Pulmonary artery endothelial cell (primary cell): ENCODE data around the gene CLTC. TPM values are rescaled to one million over a fixed set of nuclear protein-coding genes. Genes with fewer than 3 reads are reported as not detected.
"Not testable (repeated sequence)": the region's sequence is repeated elsewhere in the genome, so short reads cannot be mapped to it uniquely, and the experiment has no call there.

ENCODE experiments used
- DNase-seq: peaks from one replicate; pipeline ENCODE4 v3.0.0-alpha.2; 2011; ENCODE audit warnings: low read depth, low spot score
- total RNA-seq: library from RNA; depleted of rRNA; stranded (reverse); fragments of >200 nt; gene quantifications from 2 replicates; pipeline ENCODE4 v1.2.3, GENCODE V29; 2014

The CLTC gene
- total RNA-seq, 1 donor from 2014 or later: 360 TPM

- DNase-seq: no peak
Observed at GRCh38 chr17:59633658-59634359, 14.1 kb downstream of the CLTC start.

DNA sequence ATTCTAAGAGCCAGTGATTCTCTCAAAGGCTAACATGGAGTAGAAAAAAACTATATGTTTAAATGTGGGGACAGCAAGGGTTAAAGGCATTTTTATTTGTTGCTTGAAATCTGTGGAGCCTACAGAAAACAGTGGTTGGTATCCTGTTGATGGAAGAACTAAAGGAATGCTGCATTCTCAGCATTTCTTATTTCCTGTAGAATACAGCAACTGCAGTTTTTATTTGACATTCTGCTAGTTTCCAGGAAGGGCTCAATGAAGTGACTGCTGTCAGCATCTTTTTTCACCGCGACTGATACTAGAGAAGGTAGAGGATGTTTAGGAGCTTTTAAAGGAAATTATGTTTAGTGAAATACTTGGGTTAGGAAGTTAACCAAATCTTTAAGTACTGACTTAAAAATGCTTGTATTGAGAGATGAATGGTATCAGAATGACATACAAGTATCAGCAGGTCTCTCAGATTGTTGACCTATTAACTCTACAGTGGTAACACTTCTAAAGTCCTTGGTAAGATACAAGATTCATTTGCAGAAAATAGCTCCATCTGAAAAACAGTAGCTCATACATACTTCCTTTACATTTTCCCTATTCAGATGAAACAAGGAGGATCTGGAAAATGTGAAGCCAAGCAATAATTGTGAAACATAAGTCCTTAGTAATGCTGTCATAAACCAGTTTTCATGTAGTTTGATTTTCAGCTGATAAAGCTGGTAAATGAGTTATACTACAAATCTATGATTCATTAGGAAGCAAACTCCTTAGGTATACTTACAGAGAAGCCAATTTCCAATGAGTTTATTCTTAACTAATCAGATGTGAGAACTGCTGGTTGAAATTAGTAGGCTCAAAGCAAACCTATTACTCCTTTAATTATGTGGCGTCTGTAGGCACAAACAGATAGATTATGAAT is 15.2 kb downstream of the CLTC start:
- DNase-seq: no peak

- DNase-seq: no peak
Observed at GRCh38 chr17:59637611-59638310, 18.1 kb downstream of the CLTC start.

DNA sequence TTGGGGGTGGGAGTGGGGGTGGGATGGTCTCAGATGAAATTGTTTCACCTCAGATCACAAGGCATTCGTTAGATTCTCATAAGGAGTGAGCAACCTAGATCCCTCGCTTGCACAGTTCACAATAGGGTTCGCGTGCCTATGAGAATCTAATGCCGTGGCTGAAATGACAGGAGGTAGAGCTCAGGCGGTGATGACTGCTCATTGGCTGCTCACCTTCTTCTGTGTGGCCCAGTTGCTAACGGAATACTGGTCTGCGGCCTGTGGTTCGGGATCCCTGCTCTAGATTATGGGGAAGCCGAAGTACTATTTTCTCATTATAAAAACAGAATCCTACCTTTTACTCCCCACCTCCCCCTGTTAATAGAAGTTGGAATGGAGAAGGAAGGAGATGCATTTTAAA is 18.9 kb downstream of the CLTC start:
- DNase-seq: no peak

GRCh38 chr17:59641799-59642484 is 22.2 kb downstream of the CLTC start:
- no peak for DNase-seq

GRCh38 chr17:59642565-59642964 is 22.9 kb downstream of the CLTC start:
- no peak for DNase-seq

DNA sequence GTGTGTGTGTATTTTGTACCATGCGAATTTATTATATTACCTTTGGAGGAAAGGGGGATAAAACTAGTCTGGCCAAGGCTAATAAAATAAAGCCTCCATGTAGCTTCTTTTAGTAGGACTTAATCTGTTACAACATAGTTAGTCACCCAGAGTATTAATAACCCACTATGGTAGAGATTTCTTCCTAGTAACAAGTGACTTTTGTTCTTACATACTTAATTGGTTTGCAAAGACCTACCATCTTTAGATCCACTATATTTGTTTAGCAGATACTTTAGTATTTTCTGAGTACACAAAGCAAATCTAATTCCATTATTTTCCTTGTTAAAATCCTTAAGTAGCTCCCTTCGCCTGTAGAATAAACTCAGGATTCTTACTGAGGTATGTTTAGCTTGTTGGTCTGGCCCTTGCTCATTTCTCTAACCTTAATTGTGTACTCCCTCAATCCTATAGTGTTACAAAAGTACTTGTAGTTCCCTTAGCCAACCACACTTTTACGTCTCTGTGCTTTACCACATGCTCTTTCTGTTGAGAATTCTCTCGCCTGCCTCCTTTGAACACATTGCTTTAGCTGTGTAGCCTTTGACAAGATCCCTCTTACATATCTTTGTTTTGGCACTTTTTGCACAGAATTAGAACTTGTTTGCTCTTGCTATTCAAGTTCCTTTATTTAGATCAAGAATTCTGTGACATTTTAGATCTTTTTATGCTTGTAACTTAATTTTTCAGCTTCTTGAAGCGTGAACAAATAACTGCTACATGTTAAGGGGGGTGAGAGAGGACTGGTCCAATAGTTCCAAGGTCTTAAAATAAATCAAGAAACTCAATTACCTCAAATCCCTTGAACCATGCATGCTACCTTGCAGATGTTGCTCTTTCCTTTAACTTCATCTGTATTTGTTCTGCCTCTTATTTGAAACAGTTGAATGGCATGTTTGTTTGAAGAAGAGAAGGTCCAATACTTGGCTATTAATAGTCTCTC is 23.8 kb downstream of the CLTC start:
- DNase-seq: no peak

DNA sequence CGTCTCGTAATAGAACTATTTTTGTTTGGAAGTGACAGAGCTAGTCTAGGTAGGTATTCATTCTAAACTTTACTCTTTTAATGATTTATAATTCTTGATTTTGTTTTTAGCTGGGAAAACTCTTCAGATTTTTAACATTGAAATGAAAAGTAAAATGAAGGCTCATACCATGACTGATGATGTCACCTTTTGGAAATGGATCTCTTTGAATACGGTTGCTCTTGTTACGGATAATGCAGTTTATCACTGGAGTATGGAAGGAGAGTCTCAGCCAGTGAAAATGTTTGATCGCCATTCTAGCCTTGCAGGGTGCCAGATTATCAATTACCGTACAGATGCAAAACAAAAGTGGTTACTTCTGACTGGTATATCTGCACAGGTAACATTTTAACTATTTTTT is 27.6 kb downstream of the CLTC start:
- DNase-seq: no peak

DNA sequence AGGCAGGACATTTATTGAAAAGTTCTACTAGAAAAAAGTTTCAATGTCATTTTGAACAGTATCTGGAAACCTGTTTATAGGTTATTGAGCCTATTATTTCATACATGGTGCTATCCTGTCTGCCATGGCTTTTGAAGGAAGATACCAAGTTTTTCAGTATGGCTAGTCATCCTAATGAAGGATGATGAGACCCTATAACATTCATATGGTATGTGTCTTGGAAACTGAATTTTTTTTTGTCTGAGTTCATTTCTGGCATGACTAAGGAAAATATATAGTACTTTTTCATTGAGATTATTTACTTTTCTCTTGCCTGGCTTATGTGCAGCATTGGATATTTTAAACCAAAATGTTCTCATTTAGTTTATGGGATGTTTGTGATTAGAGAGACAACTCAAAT is 30.2 kb downstream of the CLTC start:
- DNase-seq: no peak

DNA sequence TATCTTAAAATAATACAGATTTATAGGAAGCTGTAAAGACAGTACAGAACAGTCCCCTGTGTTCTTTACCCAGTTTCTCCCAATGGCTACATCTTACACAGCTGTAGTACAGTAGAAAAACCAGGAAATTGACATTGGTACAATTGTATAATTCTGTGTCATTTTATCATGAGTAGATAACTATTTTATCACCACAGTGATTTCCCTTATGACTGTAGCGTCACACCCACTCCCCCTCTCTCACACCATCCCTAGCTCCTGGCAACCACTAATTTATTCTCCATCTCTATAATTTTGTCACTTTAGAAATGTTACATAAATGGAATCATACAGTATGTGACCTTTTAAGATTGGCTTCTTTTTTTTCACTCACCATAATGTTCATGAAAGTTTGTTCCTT is 30.9 kb downstream of the CLTC start:
- no peak for DNase-seq

DNA sequence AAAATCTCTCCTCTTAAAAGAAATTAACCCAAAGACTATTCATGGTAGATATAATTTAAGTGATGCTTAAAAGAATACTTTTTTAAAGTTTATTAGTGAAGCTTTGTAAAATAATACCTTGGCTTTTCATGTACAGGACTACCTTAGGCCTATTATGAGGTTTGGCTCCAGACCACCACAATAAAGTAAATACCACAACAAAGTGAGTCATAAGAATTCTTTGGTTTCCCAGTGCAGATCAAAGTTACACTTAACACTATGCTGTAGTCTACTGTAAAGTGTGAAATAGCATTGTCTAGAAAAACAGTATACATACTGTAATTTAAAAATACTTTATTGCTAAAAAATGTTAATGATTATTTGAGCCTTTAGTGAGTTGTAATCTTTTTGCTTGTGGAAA is 31.7 kb downstream of the CLTC start:
- no peak for DNase-seq

DNA sequence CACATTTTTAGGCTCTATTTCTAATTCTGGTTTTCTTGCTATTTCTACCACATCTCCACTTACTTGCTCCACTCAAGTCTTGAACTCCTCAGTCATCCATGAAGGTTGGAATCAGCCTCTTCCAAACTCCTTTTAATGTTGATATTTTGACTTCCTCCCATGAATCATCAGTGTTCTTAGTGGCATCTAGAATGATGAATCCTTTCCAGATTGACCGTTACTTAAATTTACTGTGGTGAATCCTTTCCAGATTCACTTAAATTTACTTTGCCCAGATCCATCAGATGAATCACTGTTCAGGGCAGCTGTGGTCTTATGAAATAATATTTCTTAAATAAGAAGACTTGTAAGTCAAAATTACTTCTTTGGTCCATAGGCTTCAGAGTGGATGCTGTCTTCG is 32.4 kb downstream of the CLTC start:
- DNase-seq: no peak

GRCh38 chr17:59656624-59657023 is 36.9 kb downstream of the CLTC start:
- not testable (repeated sequence) for DNase-seq

GRCh38 chr17:59666235-59666634 is 46.5 kb downstream of the CLTC start:
- DNase-seq: no peak

- peak; percentile 82 for DNase-seq
Observed at GRCh38 chr17:59668816-59669215, 49.1 kb downstream of the CLTC start.

DNA sequence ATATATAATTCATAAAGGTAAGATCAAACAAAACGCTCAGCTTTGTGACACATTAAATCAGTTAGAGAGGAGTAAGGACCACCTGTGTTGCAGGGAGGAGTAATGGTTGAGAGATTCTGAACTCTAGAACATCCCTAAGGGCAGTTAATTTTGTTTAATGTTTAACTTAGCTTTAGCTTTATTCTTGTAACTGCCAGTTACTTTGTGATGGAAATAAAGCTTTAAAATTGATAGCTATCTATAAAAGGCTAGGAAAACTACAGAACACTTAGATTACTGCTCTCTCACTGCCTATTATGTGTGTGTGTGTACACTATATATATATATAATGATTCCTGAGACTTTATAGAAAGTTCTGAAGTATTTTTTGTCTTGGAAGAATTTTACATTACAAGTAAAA is 49.7 kb downstream of the CLTC start:
- no peak for DNase-seq

DNA sequence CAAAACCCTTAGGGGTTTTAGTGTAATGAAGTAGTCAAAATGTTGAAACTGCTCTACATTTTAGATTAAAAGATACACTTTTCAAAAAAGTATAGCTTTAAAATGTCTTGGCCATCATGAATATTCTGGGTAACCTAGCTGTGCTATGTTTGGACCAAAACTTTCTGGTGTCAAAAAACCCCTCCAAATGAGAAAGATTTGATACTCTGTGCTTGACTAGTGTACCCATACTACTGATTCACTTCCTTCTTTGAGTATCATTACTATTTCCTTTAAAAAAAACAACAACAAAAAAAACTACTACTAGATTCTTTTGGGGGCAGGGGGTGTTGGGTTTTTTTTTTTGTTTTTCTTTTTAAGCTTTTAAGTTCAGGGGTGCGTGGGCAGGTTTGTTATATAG is 50.2 kb downstream of the CLTC start:
- no peak for DNase-seq

GRCh38 chr17:59671386-59671785 is 51.7 kb downstream of the CLTC start:
- no peak for DNase-seq

GRCh38 chr17:59675231-59675630 is 55.5 kb downstream of the CLTC start:
- no peak for DNase-seq

DNA sequence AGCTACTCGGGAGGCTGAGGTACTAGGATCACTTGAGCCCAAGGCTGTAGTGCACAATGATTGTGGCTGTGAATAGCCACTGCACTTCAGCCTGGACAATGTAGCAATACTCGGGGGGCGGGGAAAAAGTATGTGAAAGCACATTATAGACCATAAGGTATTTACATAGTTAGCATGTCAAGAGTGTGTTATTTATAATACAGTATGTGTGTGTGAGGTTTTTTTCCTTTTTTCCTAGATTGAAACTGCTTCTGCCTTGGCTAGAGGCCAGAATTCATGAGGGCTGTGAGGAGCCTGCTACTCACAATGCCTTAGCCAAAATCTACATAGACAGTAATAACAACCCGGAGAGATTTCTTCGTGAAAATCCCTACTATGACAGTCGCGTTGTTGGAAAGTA is 57.0 kb downstream of the CLTC start:
- no peak for DNase-seq
